ENCODE results near the gene FMN1. TPM values are rescaled to one million over a fixed set of nuclear protein-coding genes. Genes with fewer than 3 reads are reported as not detected.

FMN1 gene
- total RNA-seq, 1 experiment from 2014 or later: 3.9 TPM

- Histone ChIP-seq H3K4me1 (ENCODE audit: control insufficient read depth, insufficient read depth, low read length) (peaks cover 8% of the 10 kb centered on the region), H3K4me3 (ENCODE audit: low read depth in 2 of 2, low read length in 2 of 2) (no peak overlapping the region), H3K27ac (ENCODE audit: low read length) (no peak overlapping the region), H3K27me3 (ENCODE audit: control insufficient read depth, insufficient read depth, low read length) (no peaks in the 10 kb centered on the region), H3K36me3 (ENCODE audit: control insufficient read depth, insufficient read depth, low read length) (no peaks in the 10 kb centered on the region), H3K9me3 (ENCODE audit: control insufficient read depth, insufficient read depth, low read depth, low read length) (no peaks in the 10 kb centered on the region)
- no peak for ATAC-seq
- no peak for DNase-seq (ENCODE audit: low read depth, low spot score)
- ChIA-PET CTCF (no interaction called here), POLR2A (no interaction called here)
- intact Hi-C loops (cut with micrococcal nuclease; ENCODE audit: unreplicated experiment): no loop called here
- in situ Hi-C loops (cut with HindIII; ENCODE audit: low pct_unique_long_range_greater_than_20kb, low sequenced_read_pairs): no loop called here
- BruUV-seq (replicated peaks): no TSS peak
- no peak for TF ChIP-seq SIN3A (IDR thresholded peaks at IDR 0.05; ENCODE audit: borderline replicate concordance, insufficient read depth, low read depth, low read length)
- no peak for TF ChIP-seq TCF7L2 (IDR thresholded peaks at IDR 0.05; ENCODE audit: low read depth, low read length)
- TF ChIP-seq POLR2AphosphoS5 (IDR thresholded peaks at IDR 0.05; ENCODE audit: low read depth, low read length): no peak
- no peak for TF ChIP-seq REST (IDR thresholded peaks at IDR 0.05; ENCODE audit: insufficient read depth in 1 of 2, low read depth in 2 of 2, low read length in 1 of 2)
- no peak for TF ChIP-seq CTCF (IDR thresholded peaks at IDR 0.05)
Measured at GRCh38 chr15:33136353-33136752, 58.2 kb downstream of the FMN1 start.

GRCh38 chr15:33135355-33135781, 59.1 kb downstream of the FMN1 start:
- Histone ChIP-seq H3K9me3 (ENCODE audit: control insufficient read depth, insufficient read depth, low read depth, low read length) (no peaks in the 10 kb centered on the region), H3K27me3 (ENCODE audit: control insufficient read depth, insufficient read depth, low read length) (no peaks in the 10 kb centered on the region), H3K36me3 (ENCODE audit: control insufficient read depth, insufficient read depth, low read length) (no peaks in the 10 kb centered on the region), H3K4me1 (ENCODE audit: control insufficient read depth, insufficient read depth, low read length) (peaks cover 8% of the 10 kb centered on the region), H3K4me3 (ENCODE audit: low read depth in 2 of 2, low read length in 2 of 2) (no peak overlapping the region), H3K27ac (ENCODE audit: low read length) (no peak overlapping the region)
- no TSS peak for BruUV-seq (replicated peaks)
- in situ Hi-C loops (cut with HindIII; ENCODE audit: low pct_unique_long_range_greater_than_20kb, low sequenced_read_pairs) (no loop called here), intact Hi-C loops (cut with micrococcal nuclease; ENCODE audit: unreplicated experiment) (no loop called here)
- ChIA-PET POLR2A (no interaction called here), CTCF (no interaction called here)
- DNase-seq (ENCODE audit: low read depth, low spot score) (no peak), ATAC-seq (no peak)
- no peak for TF ChIP-seq REST (IDR thresholded peaks at IDR 0.05; ENCODE audit: insufficient read depth in 1 of 2, low read depth in 2 of 2, low read length in 1 of 2)
- TF ChIP-seq SIN3A (IDR thresholded peaks at IDR 0.05; ENCODE audit: borderline replicate concordance, insufficient read depth, low read depth, low read length): no peak
- TF ChIP-seq POLR2AphosphoS5 (IDR thresholded peaks at IDR 0.05; ENCODE audit: low read depth, low read length): no peak
- TF ChIP-seq TCF7L2 (IDR thresholded peaks at IDR 0.05; ENCODE audit: low read depth, low read length): no peak
- no peak for TF ChIP-seq CTCF (IDR thresholded peaks at IDR 0.05)
